ENCODE data around the gene BMPER.

The BMPER gene

DNA sequence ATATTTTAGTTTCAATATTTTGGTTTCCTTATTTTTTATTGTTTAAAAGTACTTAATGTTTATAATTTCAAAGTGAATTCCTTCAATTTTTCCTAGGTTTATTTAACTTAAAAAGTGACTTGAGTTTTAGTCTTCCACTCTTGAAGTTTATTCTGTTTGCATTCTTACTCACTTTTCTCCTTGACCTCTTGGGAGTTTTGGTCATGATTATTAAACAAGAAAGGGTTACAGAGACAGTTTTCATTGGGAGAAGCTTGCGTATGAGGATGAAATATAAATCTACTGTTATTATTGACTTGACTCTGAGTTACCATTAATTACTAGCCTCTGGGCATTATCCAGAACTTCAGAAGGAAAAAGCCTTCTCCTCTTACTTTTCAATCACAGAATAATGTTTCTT lies 216.0 kb downstream of the BMPER start:
- TF ChIP-seq ZNF621 (tag by site-specific recombination; IDR thresholded peaks at IDR 0.05), result no peak
- TF ChIP-seq SCRT1 (tag by site-specific recombination; IDR thresholded peaks at IDR 0.05; ENCODE audit: borderline replicate concordance), result no peak
- TF ChIP-seq PRDM1 (tag by site-specific recombination; IDR thresholded peaks at IDR 0.05), result no peak
- no peak for TF ChIP-seq ZFP3 (tag by site-specific recombination; IDR thresholded peaks at IDR 0.05; ENCODE audit: low read depth)
- TF ChIP-seq, protein P1, sequence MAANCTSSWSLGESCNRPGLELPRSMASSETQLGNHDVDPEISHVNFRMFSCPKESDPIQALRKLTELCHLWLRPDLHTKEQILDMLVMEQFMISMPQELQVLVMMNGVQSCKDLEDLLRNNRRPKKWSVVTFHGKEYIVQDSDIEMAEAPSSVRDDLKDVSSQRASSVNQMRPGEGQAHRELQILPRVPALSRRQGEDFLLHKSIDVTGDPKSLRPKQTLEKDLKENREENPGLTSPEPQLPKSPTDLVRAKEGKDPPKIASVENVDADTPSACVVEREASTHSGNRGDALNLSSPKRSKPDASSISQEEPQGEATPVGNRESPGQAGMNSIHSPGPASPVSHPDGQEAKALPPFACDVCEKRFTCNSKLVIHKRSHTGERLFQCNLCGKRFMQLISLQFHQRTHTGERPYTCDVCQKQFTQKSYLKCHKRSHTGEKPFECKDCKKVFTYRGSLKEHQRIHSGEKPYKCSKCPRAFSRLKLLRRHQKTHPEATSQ (tag by site-specific recombination; IDR thresholded peaks at IDR 0.05), result no peak
- Histone ChIP-seq H3K36me3 (ENCODE audit: control insufficient read depth in 2 of 2, insufficient read depth in 1 of 2, low read length in 2 of 2) (no peaks in the 10 kb centered on the region), H3K27ac (ENCODE audit: extremely low read depth, low read depth, low read length) (no peak overlapping the region), H3K4me3 (ENCODE audit: low read depth, low read length) (no peak overlapping the region), H3K9me3 (ENCODE audit: control insufficient read depth, insufficient read depth, low read depth, low read length) (no peaks in the 10 kb centered on the region), H3K4me1 (ENCODE audit: control insufficient read depth, insufficient read depth, low read length) (no peaks in the 10 kb centered on the region)
- ChIA-PET CTCF (interaction anchor here (0.7 to 0.9 kb wide), 2 partner anchors 13 to 476 kb away, joined by 4 to 6 read pairs; no protein-coding TSS in a partner anchor), POLR2A (no interaction called here)

DNA sequence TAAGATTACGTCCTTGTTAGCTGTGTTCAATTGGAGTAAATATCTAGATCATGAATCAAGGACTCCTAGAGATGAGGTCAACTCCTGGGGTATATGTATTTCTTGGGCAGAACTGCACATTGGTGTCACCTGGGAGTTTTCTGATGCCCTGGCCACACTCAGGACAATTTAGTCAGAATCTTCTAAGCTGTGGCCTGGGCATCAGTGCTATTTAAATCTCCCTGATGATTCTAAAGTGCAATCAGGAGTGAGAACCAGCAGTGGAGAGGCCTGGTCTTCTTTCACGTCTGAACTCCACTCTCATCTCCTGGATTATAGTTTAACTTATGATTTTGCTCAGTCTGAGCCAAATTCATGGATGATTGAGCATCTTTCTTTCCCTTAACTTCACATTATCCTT lies 218.0 kb downstream of the BMPER start:
- Histone ChIP-seq H3K9me3 (ENCODE audit: control insufficient read depth, insufficient read depth, low read depth, low read length) (no peaks in the 10 kb centered on the region), H3K4me3 (ENCODE audit: low read depth, low read length) (no peak overlapping the region), H3K36me3 (ENCODE audit: control insufficient read depth in 2 of 2, insufficient read depth in 1 of 2, low read length in 2 of 2) (no peaks in the 10 kb centered on the region), H3K27ac (ENCODE audit: extremely low read depth, low read depth, low read length) (no peak overlapping the region), H3K4me1 (ENCODE audit: control insufficient read depth, insufficient read depth, low read length) (no peaks in the 10 kb centered on the region)
- CTCF ChIA-PET, result no interaction called here
- POLR2A ChIA-PET, result no interaction called here
- no peak for TF ChIP-seq ZNF202 (tag by site-specific recombination; IDR thresholded peaks at IDR 0.05; ENCODE audit: borderline replicate concordance)
- no peak for TF ChIP-seq ZNF548 (tag by site-specific recombination; IDR thresholded peaks at IDR 0.05)
- no peak for TF ChIP-seq GFI1B (tag by site-specific recombination; IDR thresholded peaks at IDR 0.05)
- TF ChIP-seq, protein P2, sequence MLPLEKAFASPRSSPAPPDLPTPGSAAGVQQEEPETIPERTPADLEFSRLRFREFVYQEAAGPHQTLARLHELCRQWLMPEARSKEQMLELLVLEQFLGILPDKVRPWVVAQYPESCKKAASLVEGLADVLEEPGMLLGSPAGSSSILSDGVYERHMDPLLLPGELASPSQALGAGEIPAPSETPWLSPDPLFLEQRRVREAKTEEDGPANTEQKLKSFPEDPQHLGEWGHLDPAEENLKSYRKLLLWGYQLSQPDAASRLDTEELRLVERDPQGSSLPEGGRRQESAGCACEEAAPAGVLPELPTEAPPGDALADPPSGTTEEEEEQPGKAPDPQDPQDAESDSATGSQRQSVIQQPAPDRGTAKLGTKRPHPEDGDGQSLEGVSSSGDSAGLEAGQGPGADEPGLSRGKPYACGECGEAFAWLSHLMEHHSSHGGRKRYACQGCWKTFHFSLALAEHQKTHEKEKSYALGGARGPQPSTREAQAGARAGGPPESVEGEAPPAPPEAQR (tag by site-specific recombination; IDR thresholded peaks at IDR 0.05), result no peak
- TF ChIP-seq SETDB1 (IDR thresholded peaks at IDR 0.05; ENCODE audit: insufficient read length, low read length), result no peak
- TF ChIP-seq, protein P3, sequence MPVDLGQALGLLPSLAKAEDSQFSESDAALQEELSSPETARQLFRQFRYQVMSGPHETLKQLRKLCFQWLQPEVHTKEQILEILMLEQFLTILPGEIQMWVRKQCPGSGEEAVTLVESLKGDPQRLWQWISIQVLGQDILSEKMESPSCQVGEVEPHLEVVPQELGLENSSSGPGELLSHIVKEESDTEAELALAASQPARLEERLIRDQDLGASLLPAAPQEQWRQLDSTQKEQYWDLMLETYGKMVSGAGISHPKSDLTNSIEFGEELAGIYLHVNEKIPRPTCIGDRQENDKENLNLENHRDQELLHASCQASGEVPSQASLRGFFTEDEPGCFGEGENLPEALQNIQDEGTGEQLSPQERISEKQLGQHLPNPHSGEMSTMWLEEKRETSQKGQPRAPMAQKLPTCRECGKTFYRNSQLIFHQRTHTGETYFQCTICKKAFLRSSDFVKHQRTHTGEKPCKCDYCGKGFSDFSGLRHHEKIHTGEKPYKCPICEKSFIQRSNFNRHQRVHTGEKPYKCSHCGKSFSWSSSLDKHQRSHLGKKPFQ (tag by site-specific recombination; IDR thresholded peaks at IDR 0.05), result no peak
- TF ChIP-seq, protein P4, sequence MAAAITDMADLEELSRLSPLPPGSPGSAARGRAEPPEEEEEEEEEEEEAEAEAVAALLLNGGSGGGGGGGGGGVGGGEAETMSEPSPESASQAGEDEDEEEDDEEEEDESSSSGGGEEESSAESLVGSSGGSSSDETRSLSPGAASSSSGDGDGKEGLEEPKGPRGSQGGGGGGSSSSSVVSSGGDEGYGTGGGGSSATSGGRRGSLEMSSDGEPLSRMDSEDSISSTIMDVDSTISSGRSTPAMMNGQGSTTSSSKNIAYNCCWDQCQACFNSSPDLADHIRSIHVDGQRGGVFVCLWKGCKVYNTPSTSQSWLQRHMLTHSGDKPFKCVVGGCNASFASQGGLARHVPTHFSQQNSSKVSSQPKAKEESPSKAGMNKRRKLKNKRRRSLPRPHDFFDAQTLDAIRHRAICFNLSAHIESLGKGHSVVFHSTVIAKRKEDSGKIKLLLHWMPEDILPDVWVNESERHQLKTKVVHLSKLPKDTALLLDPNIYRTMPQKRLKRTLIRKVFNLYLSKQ (tag by site-specific recombination; IDR thresholded peaks at IDR 0.05; ENCODE audit: borderline replicate concordance), result no peak
- TF ChIP-seq, protein P5, sequence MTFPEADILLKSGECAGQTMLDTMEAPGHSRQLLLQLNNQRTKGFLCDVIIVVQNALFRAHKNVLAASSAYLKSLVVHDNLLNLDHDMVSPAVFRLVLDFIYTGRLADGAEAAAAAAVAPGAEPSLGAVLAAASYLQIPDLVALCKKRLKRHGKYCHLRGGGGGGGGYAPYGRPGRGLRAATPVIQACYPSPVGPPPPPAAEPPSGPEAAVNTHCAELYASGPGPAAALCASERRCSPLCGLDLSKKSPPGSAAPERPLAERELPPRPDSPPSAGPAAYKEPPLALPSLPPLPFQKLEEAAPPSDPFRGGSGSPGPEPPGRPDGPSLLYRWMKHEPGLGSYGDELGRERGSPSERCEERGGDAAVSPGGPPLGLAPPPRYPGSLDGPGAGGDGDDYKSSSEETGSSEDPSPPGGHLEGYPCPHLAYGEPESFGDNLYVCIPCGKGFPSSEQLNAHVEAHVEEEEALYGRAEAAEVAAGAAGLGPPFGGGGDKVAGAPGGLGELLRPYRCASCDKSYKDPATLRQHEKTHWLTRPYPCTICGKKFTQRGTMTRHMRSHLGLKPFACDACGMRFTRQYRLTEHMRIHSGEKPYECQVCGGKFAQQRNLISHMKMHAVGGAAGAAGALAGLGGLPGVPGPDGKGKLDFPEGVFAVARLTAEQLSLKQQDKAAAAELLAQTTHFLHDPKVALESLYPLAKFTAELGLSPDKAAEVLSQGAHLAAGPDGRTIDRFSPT (tag by site-specific recombination; IDR thresholded peaks at IDR 0.05), result no peak
- TF ChIP-seq, protein P6, sequence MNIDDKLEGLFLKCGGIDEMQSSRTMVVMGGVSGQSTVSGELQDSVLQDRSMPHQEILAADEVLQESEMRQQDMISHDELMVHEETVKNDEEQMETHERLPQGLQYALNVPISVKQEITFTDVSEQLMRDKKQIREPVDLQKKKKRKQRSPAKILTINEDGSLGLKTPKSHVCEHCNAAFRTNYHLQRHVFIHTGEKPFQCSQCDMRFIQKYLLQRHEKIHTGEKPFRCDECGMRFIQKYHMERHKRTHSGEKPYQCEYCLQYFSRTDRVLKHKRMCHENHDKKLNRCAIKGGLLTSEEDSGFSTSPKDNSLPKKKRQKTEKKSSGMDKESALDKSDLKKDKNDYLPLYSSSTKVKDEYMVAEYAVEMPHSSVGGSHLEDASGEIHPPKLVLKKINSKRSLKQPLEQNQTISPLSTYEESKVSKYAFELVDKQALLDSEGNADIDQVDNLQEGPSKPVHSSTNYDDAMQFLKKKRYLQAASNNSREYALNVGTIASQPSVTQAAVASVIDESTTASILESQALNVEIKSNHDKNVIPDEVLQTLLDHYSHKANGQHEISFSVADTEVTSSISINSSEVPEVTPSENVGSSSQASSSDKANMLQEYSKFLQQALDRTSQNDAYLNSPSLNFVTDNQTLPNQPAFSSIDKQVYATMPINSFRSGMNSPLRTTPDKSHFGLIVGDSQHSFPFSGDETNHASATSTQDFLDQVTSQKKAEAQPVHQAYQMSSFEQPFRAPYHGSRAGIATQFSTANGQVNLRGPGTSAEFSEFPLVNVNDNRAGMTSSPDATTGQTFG (tag by site-specific recombination; IDR thresholded peaks at IDR 0.05; ENCODE audit: borderline replicate concordance), result no peak
- TF ChIP-seq ZNF707 (tag by site-specific recombination; IDR thresholded peaks at IDR 0.05), result no peak
